C4-2B (cell line): ENCODE measurements around the gene HIVEP2.

ENCODE experiments used
- CTCF ChIP-seq: fragments of 450-650 bp; conservative IDR thresholded peaks from 2 replicates; pipeline ENCODE4 v1.5.1; 2017; ENCODE audit warnings: mild to moderate bottlenecking
- ZFX ChIP-seq: fragments of 450-650 bp; IDR thresholded peaks from 2 replicates; pipeline ENCODE4 v1.6.1; 2017

- TF ChIP-seq CTCF (no peak), ZFX (no peak)
Observed at GRCh38 chr6:142809947-142810346, 135.0 kb downstream of the HIVEP2 start.
